ENCODE measurements around the gene ABHD5. TPM values are rescaled to one million over a fixed set of nuclear protein-coding genes. Genes with fewer than 3 reads are reported as not detected.

ABHD5 gene
- total and polyA plus RNA-seq, 2 of the 13 experiments (the other 11 are each of a cell fraction or from before 2014, with no cell fraction given) = 4.5 to 13.3 TPM

DNA sequence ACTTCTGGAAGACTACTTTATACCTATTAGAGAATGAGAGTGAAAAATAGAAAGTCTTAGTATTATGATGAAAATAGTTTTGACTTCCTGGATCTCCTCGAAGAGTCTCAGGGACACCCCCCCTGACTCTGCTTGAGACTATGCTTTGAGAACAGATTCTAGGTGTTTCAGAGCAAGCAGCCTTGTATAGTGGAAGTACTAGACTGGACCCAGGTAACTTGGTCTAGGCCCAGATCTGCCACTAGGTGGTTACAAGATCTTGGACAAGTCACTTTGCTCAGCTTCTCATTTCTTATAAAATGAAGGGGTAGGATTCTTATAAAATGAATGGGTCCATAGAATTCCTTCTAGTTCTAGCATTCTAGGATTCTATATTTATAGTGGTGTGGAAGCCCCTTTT is 9.1 kb downstream of the ABHD5 start:
- no peak overlapping the region for H3K9ac ChIP-seq (ENCODE audit: insufficient read depth, low read depth, low read length)
- ATAC-seq (peak; percentile 30; the same call in 1 of the 3 replicates), DNase-seq (ENCODE audit: low spot score) (no peak), FAIRE-seq (no peak)
- TF ChIP-seq, protein P1, sequence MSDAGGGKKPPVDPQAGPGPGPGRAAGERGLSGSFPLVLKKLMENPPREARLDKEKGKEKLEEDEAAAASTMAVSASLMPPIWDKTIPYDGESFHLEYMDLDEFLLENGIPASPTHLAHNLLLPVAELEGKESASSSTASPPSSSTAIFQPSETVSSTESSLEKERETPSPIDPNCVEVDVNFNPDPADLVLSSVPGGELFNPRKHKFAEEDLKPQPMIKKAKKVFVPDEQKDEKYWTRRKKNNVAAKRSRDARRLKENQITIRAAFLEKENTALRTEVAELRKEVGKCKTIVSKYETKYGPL (CRISPR knock-in tag; IDR thresholded peaks at IDR 0.05) = no peak
- TF ChIP-seq NFE2 (CRISPR knock-in tag; IDR thresholded peaks at IDR 0.05) (no peak), CHCHD3 (CRISPR knock-in tag; IDR thresholded peaks at IDR 0.05) (no peak), HES4 (CRISPR knock-in tag; IDR thresholded peaks at IDR 0.05; ENCODE audit: borderline replicate concordance) (no peak), CHD2 (IDR thresholded peaks at IDR 0.05; ENCODE audit: low read depth, low read length) (no peak), ZNF513 (CRISPR knock-in tag; conservative IDR thresholded peaks at IDR 0.05) (no peak), DZIP1 (CRISPR knock-in tag; IDR thresholded peaks at IDR 0.05) (no peak)
- ChIA-PET CTCF (ENCODE audit: low intra/inter-chr PET ratio, low total read pairs) (no interaction called here), POLR2A (no interaction called here)
- H3K27me3 ChIP-seq (ENCODE audit: control insufficient read depth in 1 of 2, insufficient read depth in 2 of 2, low read length in 2 of 2) = no peaks in the 10 kb centered on the region
- H3K36me3 ChIP-seq (replicated peaks in 1 of 2; ENCODE audit: control insufficient read depth in 1 of 2, insufficient read depth in 2 of 2, low read length in 2 of 2) = peaks cover 0 to 11% of the 10 kb centered on the region in 2 experiments; a peak in 2 of 5 replicates
- no peaks in the 10 kb centered on the region for H3K79me2 ChIP-seq (ENCODE audit: insufficient read depth, low read length)
- H4K20me1 ChIP-seq (ENCODE audit: insufficient read depth, low read length) = no peaks in the 10 kb centered on the region; the same call in 1 of the 2 replicates
- peaks cover 39% of the 10 kb centered on the region for H3K4me1 ChIP-seq (ENCODE audit: insufficient read depth, low read length)
- no TSS peak for BruUV-seq (replicated peaks)
- in situ Hi-C loops (cut with HindIII; ENCODE audit: extremely low pct_ligation_motif_present, low pct_unique_long_range_greater_than_20kb) (no loop called here), intact Hi-C loops (cut with micrococcal nuclease; ENCODE audit: unreplicated experiment) (no loop called here)
- no peaks in the 10 kb centered on the region for H3K9me3 ChIP-seq (ENCODE audit: low read length)
- H3K4me3 ChIP-seq (replicated peaks in 1 of 3; ENCODE audit: insufficient read depth in 1 of 3, low read depth in 2 of 3, low read length in 3 of 3) = no peak overlapping the region
- no peak overlapping the region for H3K27ac ChIP-seq (ENCODE audit: extremely low read length, insufficient read depth, low read length)
- 100% methylated on average over 1 of the region's 1 CpG for WGBS (ENCODE audit: low lambda C conversion rate)
- H2AFZ ChIP-seq (ENCODE audit: low read length) = no peak overlapping the region
- H3K4me2 ChIP-seq (ENCODE audit: low read depth, low read length) = no peak overlapping the region

Measured in HepG2 (cell line).